ENCODE measurements around the gene KRTAP12-1. TPM values are rescaled to one million over a fixed set of nuclear protein-coding genes. Genes with fewer than 3 reads are reported as not detected.

Gene KRTAP12-1
- total RNA-seq, 1 donor from 2014 or later, result not detected

GRCh38 chr21:44712203-44713028 lies 30.5 kb upstream of the KRTAP12-1 start:
- H3K36me3 Mint-ChIP-seq (ENCODE audit: unreplicated experiment), result no peaks in the 10 kb centered on the region
- H3K4me1 Mint-ChIP-seq (ENCODE audit: low read depth, unreplicated experiment), result peaks cover 16% of the 10 kb centered on the region
- no peak for DNase-seq
- peaks cover 20% of the 10 kb centered on the region for H3K27me3 Mint-ChIP-seq (ENCODE audit: unreplicated experiment)
- no peak overlapping the region for H3K27ac Mint-ChIP-seq (ENCODE audit: unreplicated experiment)
- peaks cover 2% of the 10 kb centered on the region for H3K9me3 Mint-ChIP-seq (ENCODE audit: unreplicated experiment)
- TF ChIP-seq CTCF (IDR thresholded peaks at IDR 0.05; ENCODE audit: partially characterized antibody, unreplicated experiment), result no peak
- H3K4me3 Mint-ChIP-seq (ENCODE audit: unreplicated experiment), result no peak overlapping the region

- DNase-seq, result no peak
- Mint-ChIP-seq H3K9me3 (ENCODE audit: unreplicated experiment) (peaks cover 2% of the 10 kb centered on the region), H3K27ac (ENCODE audit: unreplicated experiment) (no peak within 1 kb of the TSS), H3K4me3 (ENCODE audit: unreplicated experiment) (no peak within 1 kb of the TSS), H3K27me3 (ENCODE audit: unreplicated experiment) (peaks cover 20% of the 10 kb centered on the region), H3K4me1 (ENCODE audit: low read depth, unreplicated experiment) (peaks cover 16% of the 10 kb centered on the region), H3K36me3 (ENCODE audit: unreplicated experiment) (no peaks in the 10 kb centered on the region)
- TF ChIP-seq CTCF (IDR thresholded peaks at IDR 0.05; ENCODE audit: partially characterized antibody, unreplicated experiment), result no peak
Measured at GRCh38 chr21:44711327-44712202, 29.6 kb upstream of the KRTAP12-1 start, which contains the start of gene TSPEAR. Gene TSPEAR (minus strand): TSS chr21:44711572. CDS start chr21:44711514, 58 bp downstream.

GRCh38 chr21:44710756-44711326 lies 28.9 kb upstream of the KRTAP12-1 start:
- Mint-ChIP-seq H3K4me1 (ENCODE audit: low read depth, unreplicated experiment) (peaks cover 21% of the 10 kb centered on the region), H3K36me3 (ENCODE audit: unreplicated experiment) (no peaks in the 10 kb centered on the region), H3K4me3 (ENCODE audit: unreplicated experiment) (no peak overlapping the region), H3K27ac (ENCODE audit: unreplicated experiment) (no peak overlapping the region), H3K9me3 (ENCODE audit: unreplicated experiment) (peaks cover 2% of the 10 kb centered on the region), H3K27me3 (ENCODE audit: unreplicated experiment) (peaks cover 26% of the 10 kb centered on the region)
- no peak for TF ChIP-seq CTCF (IDR thresholded peaks at IDR 0.05; ENCODE audit: partially characterized antibody, unreplicated experiment)
- DNase-seq, result no peak

GRCh38 chr21:44710294-44710665 lies 28.3 kb upstream of the KRTAP12-1 start:
- H3K27ac Mint-ChIP-seq (ENCODE audit: unreplicated experiment), result no peak overlapping the region
- peaks cover 20% of the 10 kb centered on the region for H3K4me1 Mint-ChIP-seq (ENCODE audit: low read depth, unreplicated experiment)
- no peak overlapping the region for H3K4me3 Mint-ChIP-seq (ENCODE audit: unreplicated experiment)
- H3K36me3 Mint-ChIP-seq (ENCODE audit: unreplicated experiment), result no peaks in the 10 kb centered on the region
- no peak for TF ChIP-seq CTCF (IDR thresholded peaks at IDR 0.05; ENCODE audit: partially characterized antibody, unreplicated experiment)
- H3K9me3 Mint-ChIP-seq (ENCODE audit: unreplicated experiment), result peaks cover 2% of the 10 kb centered on the region
- DNase-seq, result no peak
- peaks cover 29% of the 10 kb centered on the region for H3K27me3 Mint-ChIP-seq (ENCODE audit: unreplicated experiment)
